Mesothelial cell of epicardium (in vitro differentiated cells): ENCODE results near the gene STARD10. TPM values are rescaled to one million over a fixed set of nuclear protein-coding genes. Genes with fewer than 3 reads are reported as not detected.

Experiments
- DNase-seq, 2 experiments: peaks; one replicate each; pipeline ENCODE4 v3.0.0; 2021; ENCODE audit warnings: low spot score in 2 of 2; ENCODE audit not compliant: unreplicated experiment in 2 of 2
- H3K27ac Mint-ChIP-seq: 2 replicates; pipeline ENCODE4 v1.8.0; 2021; ENCODE audit warnings: mixed read lengths
- H3K27me3 Mint-ChIP-seq: 2 replicates; pipeline ENCODE4 v1.8.0; 2021; ENCODE audit warnings: low read depth, mixed read lengths
- H3K36me3 Mint-ChIP-seq: 2 replicates; pipeline ENCODE4 v1.8.0; 2021; ENCODE audit warnings: mixed read lengths
- H3K4me1 Mint-ChIP-seq: 2 replicates; pipeline ENCODE4 v1.8.0; 2021; ENCODE audit warnings: mixed read lengths
- H3K4me3 Mint-ChIP-seq: 2 replicates; pipeline ENCODE4 v1.8.0; 2021; ENCODE audit warnings: mild to moderate bottlenecking, moderate library complexity, mixed read lengths
- H3K9me3 Mint-ChIP-seq: 2 replicates; pipeline ENCODE4 v1.8.0; 2021; ENCODE audit warnings: mixed read lengths
- CTCF ChIP-seq: fragments of 200-600 bp; sonication (generic); IDR thresholded peaks from one replicate; pipeline ENCODE4 v1.5.0; 2021; ENCODE audit warnings: antibody characterized with exemption; ENCODE audit not compliant: unreplicated experiment
- total RNA-seq: library from RNA; stranded (reverse); gene quantifications from 3 replicates; pipeline ENCODE4 v1.2.1, GENCODE V29; 2021

The STARD10 gene
- total RNA-seq, 1 donor from 2014 or later, result 54.9 TPM

GRCh38 chr11:72818971-72819370 lies 25.1 kb upstream of the STARD10 start:
- H3K36me3 Mint-ChIP-seq, result peaks cover 8% of the 10 kb centered on the region
- H3K27ac Mint-ChIP-seq, result no peak overlapping the region
- H3K9me3 Mint-ChIP-seq, result no peaks in the 10 kb centered on the region
- no peak overlapping the region for H3K4me3 Mint-ChIP-seq
- no peaks in the 10 kb centered on the region for H3K27me3 Mint-ChIP-seq
- no peak for DNase-seq
- H3K4me1 Mint-ChIP-seq, result peaks cover 22% of the 10 kb centered on the region
- TF ChIP-seq CTCF, result no peak

GRCh38 chr11:72817966-72818365 lies 24.1 kb upstream of the STARD10 start:
- Mint-ChIP-seq H3K9me3 (no peaks in the 10 kb centered on the region), H3K36me3 (peaks cover 8% of the 10 kb centered on the region), H3K4me1 (peaks cover 31% of the 10 kb centered on the region), H3K27me3 (no peaks in the 10 kb centered on the region), H3K4me3 (no peak overlapping the region), H3K27ac (no peak overlapping the region)
- DNase-seq, result no peak
- TF ChIP-seq CTCF, result no peak

GRCh38 chr11:72816404-72816990 lies 22.6 kb upstream of the STARD10 start:
- H3K27me3 Mint-ChIP-seq, result no peaks in the 10 kb centered on the region
- peaks cover 8% of the 10 kb centered on the region for H3K36me3 Mint-ChIP-seq
- no peak for TF ChIP-seq CTCF
- H3K9me3 Mint-ChIP-seq, result no peaks in the 10 kb centered on the region
- H3K4me1 Mint-ChIP-seq, result peaks cover 38% of the 10 kb centered on the region
- no peak for DNase-seq
- H3K27ac Mint-ChIP-seq, result no peak overlapping the region
- H3K4me3 Mint-ChIP-seq, result peak overlapping the region; percentile 15

- Mint-ChIP-seq H3K4me1 (peaks cover 31% of the 10 kb centered on the region), H3K9me3 (no peaks in the 10 kb centered on the region), H3K36me3 (peaks cover 13% of the 10 kb centered on the region), H3K4me3 (peak overlapping the region; percentile 93), H3K27me3 (no peaks in the 10 kb centered on the region), H3K27ac (peak overlapping the region; percentile 97)
- TF ChIP-seq CTCF, result no peak
- DNase-seq, result no peak
Measured at GRCh38 chr11:72815110-72815618, 21.3 kb upstream of the STARD10 start.

GRCh38 chr11:72814286-72815109 lies 20.7 kb upstream of the STARD10 start, which contains the start of gene ATG16L2:
Gene ATG16L2, plus strand, starts transcription at chr11:72814411. Its CDS starts 35 bp downstream, at chr11:72814446.
- peak; percentile 82 to 92 for DNase-seq
- Mint-ChIP-seq H3K36me3 (peaks cover 13% of the 10 kb centered on the region), H3K27ac (peak within 1 kb of the TSS; percentile 97), H3K27me3 (no peaks in the 10 kb centered on the region), H3K9me3 (no peaks in the 10 kb centered on the region), H3K4me3 (peak within 1 kb of the TSS; percentile 93), H3K4me1 (peaks cover 31% of the 10 kb centered on the region)
- no peak for TF ChIP-seq CTCF
